ENCODE data around the gene AP4S1.
A peak's percentile ranks its signal among the peaks of the same experiment; 100 is the strongest.
"Not testable (repeated sequence)": the region's sequence is repeated elsewhere in the genome, so short reads cannot be mapped to it uniquely, and the experiment has no call there.

AP4S1 gene

GRCh38 chr14:31090883-31091764, 65.7 kb downstream of the AP4S1 start:
- no peak for DNase-seq

DNA sequence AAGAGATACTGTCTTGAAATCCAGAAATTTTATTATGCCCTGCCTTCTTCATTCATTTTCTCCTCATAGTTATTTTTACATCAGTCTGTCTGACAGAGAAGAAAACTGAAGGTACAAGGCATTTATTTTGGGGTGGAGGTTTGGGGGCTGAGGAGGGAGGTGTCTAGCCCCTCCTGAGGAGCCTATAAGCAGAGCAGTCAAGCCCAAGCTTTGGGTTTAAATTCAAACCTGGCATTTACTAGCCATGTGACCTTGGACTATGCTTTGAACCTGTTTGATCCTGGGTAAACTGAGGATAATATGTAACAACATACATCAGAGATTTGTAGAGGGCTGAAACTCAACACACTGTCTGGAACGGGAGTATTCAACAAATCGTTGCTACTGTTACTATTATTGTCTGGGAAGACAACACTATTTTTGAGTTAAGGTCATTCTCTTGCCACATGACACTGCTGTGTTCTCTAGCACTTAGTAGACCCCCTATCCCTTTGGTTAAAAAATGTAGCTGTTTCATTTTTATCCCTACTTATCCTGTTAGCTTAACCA, 66.8 kb downstream of the AP4S1 start:
- no peak for DNase-seq

DNA sequence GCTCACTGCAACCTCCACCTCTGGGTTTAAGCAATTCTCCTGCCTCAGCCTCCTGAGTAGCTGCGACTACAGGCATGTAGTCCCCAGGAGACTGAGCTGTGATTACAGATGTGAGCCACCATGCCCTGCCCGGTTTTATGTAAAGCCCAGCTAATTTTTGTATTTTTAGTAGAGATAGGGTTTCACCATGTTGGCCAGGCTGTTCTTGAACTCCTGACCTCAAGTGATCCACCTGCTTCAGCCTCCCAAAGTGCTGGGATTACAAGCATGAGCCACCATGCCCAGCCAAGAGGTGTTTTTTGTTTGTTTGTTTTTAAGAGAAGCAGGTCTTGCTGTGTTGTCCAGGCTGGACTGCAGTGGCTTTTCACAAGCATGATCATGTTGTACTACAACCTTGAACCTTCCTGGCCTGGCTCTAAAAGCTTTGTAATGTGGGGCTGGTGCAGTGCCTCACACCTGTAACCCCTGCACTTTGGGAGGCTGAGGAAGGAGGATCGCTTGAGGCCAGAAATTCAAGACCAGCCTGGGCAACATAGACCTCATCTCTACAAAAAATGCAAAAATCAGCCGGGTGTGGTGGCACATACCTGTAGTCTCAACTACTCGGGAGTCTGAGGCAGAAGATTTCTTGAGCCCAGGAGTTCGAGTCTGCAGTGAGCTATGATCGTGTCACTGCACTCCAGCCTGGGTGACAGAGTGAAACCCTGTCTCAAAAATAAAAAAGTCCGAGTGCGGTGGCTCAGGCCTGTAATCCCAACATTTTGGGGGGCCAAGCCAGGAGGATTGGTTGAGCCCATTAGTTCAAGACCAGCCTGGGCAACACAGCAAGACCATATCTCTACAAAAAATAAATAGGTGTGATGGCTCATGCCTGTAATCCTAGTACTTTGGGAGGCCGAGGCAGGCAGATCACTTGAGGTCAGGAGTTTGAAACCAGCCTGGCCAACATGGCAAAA, 68.7 kb downstream of the AP4S1 start:
- DNase-seq = not testable (repeated sequence)

GRCh38 chr14:31095817-31096216, 70.4 kb downstream of the AP4S1 start:
- DNase-seq = not testable (repeated sequence)

GRCh38 chr14:31096255-31096654, 70.8 kb downstream of the AP4S1 start:
- no peak for DNase-seq

- DNase-seq = no peak
These were observed 71.6 kb downstream of the AP4S1 start for GRCh38 chr14:31097081-31097480.

GRCh38 chr14:31106768-31107167, 81.3 kb downstream of the AP4S1 start:
- no peak for DNase-seq

- no peak for DNase-seq
These were observed 83.8 kb downstream of the AP4S1 start for GRCh38 chr14:31109257-31109656.

GRCh38 chr14:31110872-31111271, 85.4 kb downstream of the AP4S1 start:
- no peak for DNase-seq

DNA sequence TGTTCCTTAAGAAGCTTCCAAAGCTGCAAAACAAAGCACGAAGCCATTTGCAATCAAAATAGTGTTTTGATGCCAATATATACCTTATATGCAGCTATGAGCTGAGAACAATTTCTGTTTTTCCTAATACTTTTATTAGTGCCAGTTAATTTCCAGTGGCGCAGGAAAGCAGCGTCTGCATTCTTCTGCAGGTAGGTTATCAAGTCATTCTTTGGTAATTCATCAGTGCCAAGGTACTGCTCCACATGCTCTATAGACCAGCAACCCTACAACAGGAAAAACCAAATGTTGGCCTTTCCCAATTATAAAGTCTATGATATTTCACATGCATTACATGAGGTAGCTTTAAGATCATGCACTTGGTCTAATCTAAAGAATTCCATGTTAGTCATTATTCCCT, 88.3 kb downstream of the AP4S1 start:
- DNase-seq = no peak

GRCh38 chr14:31118892-31119291, 93.4 kb downstream of the AP4S1 start:
- DNase-seq = no peak

DNA sequence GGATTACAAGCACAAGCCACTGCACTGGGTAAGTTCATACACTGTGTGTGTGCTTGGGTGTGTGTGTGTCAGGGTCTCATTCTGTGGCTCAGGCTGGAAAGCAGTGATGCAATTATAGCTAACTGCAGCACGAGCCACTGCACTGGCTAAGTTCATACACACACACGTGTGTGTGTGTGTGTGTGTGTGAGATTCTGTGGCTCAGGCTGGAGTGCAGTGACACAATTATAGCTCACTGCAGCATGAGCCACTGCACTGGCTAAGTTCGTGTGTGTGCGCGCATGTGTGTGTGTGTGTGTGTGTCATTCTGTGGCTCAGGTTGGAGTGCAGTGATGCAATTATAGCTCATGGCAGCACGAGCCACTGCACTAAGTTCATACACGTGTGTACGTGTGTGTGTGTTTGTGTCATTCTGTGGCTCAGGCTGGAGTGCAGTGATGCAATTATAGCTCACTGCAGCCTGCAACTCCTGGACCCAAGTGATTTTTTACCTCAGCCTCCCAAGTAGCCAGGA, 96.7 kb downstream of the AP4S1 start:
- DNase-seq = no peak

DNA sequence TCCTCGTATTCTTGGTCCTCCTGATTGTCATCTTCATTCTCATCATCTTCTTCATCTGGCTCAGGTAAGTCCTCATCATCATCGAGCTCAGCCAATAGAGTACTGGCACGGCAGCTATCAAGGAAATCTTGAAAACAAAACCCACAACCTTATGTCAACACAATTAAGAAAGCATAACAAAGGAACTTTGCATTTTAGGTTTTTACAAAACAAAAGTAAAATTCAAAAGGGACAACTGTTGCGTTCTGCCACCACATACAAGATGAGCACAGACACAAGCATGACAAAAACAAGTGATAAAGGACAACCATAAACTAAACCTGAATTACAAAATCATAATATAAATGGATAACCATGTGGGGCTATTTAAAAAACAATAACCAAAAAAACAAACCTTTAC, 97.5 kb downstream of the AP4S1 start:
- no peak for DNase-seq

DNA sequence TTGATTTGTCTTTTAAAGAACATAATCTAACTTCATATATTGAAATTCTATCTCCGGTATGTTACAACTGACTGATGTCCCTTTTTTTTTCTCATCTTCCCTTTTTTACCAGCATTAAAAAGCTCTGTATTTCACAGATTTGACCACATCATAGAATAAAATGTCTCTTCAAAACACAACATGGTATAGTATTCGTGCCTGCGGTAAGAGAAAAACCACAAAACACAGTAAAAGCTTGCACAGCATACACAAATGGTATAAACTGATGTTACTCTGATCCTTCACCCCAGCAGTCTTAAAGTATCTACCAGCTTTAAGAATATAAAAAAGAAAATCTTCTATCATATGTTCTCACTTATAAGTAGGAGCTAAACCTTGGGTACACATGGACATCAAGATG, 98.7 kb downstream of the AP4S1 start:
- DNase-seq = no peak

DNA sequence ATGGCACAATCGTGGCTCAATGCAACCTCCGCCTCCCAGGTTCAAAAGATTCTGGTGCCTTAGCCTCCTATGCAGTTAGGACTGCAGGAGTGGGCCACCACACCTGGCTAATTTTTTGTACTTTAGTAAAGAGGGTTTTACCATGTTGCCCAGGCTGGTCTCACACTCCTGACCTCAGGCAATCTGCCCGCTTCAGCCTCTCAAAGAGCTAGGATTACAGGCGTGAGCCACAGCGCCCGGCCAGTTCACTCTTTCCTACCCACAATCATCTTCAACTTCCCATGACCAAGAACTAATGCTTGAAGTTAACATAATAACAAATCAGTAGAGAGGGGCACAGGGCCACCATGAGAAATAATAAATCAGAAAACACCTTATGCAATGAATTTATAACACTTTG, 99.8 kb downstream of the AP4S1 start:
- DNase-seq = no peak

DNA sequence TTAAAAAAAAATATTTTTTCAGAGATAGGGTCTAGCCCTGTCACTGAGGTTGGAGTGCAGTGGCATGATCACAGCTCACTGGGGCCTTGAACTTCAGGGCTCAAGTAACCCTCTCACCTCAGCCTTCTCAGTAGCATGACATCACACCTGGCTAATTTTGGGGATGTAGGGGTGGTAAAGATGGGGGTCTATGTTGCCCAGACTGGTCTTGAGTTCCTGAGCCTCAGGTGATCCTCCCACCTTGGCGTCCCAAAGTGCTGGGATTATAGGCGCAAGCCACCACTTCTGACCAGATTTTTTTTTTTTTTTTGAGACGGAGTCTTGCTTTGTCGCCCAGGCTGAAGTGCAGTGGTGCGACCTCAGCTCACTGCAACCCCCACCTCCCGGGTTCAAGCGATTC, 101.2 kb downstream of the AP4S1 start:
- DNase-seq = no peak

DNA sequence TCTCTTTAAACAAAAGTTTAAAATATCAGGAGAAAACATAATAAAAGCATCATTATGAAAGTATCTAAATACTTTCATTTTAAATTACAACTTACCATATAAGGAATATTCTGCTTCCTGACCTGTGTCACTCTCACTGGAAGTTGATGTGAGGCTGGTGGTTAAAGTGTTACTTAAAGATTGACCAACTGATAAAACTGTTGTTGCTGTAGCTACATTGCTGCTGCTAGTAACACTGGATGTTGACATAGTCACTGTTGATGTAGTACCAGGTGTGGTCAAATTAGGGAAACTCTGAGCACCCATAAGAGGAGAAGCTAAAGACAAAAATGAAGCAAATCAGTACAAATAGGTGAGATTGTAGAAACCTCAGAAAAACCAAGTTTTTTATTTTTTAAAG, 102.2 kb downstream of the AP4S1 start:
- DNase-seq = peak in 1 of 2 donors; percentile 4

DNA sequence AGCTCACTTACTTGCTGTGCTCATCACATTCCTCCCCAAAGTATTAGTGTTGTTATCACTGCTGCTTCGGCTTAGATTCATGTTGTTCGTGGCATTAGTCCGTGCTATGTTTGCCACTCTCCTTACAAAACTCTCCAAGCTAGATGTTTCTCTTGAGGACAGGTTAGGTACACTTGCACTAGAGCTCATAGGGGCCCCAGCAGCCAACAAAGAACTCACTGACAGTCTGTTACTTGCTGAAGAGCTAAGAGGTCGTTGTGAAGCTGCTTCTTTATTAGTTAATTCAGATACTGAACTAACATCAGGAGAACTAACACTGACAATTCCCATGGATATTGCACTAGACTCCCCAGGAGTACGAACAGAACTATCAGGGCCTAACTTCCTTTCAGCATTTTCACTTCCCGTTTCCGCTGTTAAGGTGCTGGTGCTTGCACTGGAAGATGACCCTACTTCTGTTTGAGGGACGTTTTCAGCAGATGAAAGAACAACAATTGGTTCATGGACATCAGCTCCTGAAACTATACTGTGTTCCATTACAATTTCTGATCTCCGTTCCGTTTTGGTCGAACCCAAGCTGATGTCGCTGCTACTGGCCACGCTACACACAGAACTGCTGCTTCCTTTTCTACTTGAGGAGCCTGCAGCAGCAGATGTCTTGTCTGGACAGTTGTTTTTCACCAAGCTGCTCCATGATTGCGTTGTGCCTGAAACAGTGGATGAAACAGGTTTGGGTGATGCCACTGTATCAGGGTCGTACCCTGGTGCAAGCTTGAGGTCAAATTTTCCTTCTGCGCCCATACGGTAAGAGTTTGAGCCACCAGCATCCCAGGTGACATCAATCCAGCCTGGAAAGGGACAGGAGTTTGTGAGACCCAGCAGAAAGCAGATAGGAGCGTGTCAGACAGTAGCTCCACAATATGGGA, 103.4 kb downstream of the AP4S1 start:
- no peak for DNase-seq

DNA sequence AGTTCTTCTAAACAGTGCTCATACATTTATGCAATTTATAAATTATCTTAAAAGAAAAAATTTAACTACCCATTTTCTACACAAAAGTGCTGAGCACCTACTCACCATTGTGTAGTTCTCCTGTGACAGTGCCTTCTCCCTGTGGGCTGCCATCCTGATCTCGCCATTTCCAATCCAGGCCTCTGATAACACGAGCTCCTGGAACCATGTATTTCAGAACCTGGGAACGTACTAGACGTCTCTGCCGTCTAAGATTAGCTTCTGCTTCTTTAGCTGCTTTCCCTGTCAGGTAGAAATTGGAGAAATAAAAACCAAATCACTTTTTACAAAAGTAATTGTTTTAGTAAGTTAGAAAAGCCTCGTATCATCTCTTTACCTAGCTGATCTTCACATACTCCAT, 107.7 kb downstream of the AP4S1 start:
- no peak for DNase-seq

DNA sequence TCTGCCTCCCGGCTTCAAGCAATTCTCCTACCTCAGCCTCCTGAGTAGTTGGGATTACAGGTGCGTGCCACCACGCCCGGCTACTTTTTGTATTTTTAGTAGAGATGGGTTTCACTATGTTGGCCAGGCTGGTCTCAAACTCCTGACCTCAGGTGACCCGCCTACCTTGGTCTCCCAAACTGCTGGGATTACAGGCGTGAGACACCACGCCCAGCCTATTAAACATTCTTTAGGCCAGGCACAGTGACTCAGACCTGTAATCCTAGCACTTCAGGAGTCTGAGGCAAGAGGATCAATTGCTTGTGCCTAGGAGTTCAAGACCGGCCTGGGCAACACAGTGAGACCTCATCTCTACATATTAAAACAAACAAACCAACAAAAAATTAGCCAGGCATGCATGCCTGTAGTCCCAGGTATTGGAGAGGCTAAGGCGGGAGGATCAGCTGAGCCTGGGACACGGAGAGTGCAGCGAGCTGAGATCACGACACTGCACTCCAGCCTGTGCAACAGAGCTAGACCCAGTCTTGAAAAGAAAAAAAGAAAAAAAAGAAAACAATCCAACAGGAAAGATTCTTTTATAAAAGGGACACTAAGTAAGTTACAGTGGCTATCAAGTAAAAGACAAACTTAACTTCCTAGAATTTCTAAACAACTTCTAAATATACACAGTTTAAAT, 111.9 kb downstream of the AP4S1 start:
- DNase-seq = no peak

DNA sequence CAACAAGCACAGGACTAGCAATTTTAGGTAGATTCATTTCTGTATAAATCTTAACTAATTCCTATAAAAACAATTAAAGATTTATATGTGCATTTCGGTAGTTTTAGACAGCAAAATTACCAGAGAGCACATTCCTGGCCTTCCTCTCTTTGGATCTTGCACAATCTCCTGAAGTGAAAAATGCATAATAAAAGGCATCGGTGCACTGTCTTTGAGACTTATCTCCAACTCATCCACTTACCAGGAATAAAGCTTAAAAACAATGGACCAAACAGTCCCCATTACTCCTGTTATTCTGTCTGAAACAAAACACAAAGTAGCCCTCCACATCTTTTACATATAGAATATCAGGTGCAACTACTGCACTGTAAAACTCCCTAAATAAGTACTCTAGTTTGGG, 112.9 kb downstream of the AP4S1 start:
- DNase-seq = no peak

Data from stimulated activated CD4-positive, alpha-beta T cell treated with anti-CD3 and anti-CD28 coated beads, Interleukin-2, amount 100 ng/mL, for 48 hours (primary cell).